Activated CD4-positive, alpha-beta T cell treated with anti-CD3 and anti-CD28 coated beads for 36 hours (primary cell): ENCODE measurements around the gene PTPN14. TPM values are rescaled to one million over a fixed set of nuclear protein-coding genes. Genes with fewer than 3 reads are reported as not detected.

Experiments used
- total RNA-seq, 2 experiments: library from RNA; stranded (reverse); gene quantifications; one replicate each; pipeline ENCODE4 v1.2.3, GENCODE V29; 2021

The PTPN14 gene
- total RNA-seq, 2 experiments from 2014 or later: 4.1 to 4.3 TPM

Other genes with a start within 250 kb of the PTPN14 start
- gene CENPF, start 51.6 kb upstream of the PTPN14 start, total RNA-seq: 100 to 1,000 TPM; 102 to 107 TPM